NCI-H1048 (cell line): ENCODE results near the gene PMEL.
"Not testable (repeated sequence)": the region's sequence is repeated elsewhere in the genome, so short reads cannot be mapped to it uniquely, and the experiment has no call there.

Experiments used
- DNase-seq: peaks from one replicate; lab custom pipeline; 2025; lab: John Stamatoyannopoulos, UW

The PMEL gene

GRCh38 chr12:55965941-55966407 lies at the start of gene PMEL:
Gene PMEL, minus strand, starts transcription at chr12:55966042. Its CDS starts 31 bp downstream, at chr12:55966011.
- DNase-seq: no peak

- DNase-seq: no peak
Measured at GRCh38 chr12:56014205-56014604, 48.4 kb upstream of the PMEL start.

GRCh38 chr12:56013482-56013881 lies 47.6 kb upstream of the PMEL start:
- DNase-seq: no peak

GRCh38 chr12:56011509-56012090 lies 45.8 kb upstream of the PMEL start:
- no peak for DNase-seq

- DNase-seq: no peak
Measured at GRCh38 chr12:56010111-56010570, 44.3 kb upstream of the PMEL start.

- DNase-seq: no peak
Measured at GRCh38 chr12:56007564-56008559, 42.0 kb upstream of the PMEL start.

GRCh38 chr12:56004211-56004610 lies 38.4 kb upstream of the PMEL start:
- no peak for DNase-seq

GRCh38 chr12:56003376-56003775 lies 37.5 kb upstream of the PMEL start:
- not testable (repeated sequence) for DNase-seq

GRCh38 chr12:56001487-56002100 lies 35.8 kb upstream of the PMEL start:
- no peak for DNase-seq

GRCh38 chr12:55999999-56000540 lies 34.2 kb upstream of the PMEL start:
- not testable (repeated sequence) for DNase-seq

- not testable (repeated sequence) for DNase-seq
Measured at GRCh38 chr12:55999522-55999921, 33.7 kb upstream of the PMEL start.

GRCh38 chr12:55997535-55997859 lies 31.7 kb upstream of the PMEL start:
- no peak for DNase-seq

- DNase-seq: peak; percentile 69
Measured at GRCh38 chr12:55996715-55997534, 31.1 kb upstream of the PMEL start, which contains the start of gene SUOX. Gene SUOX, plus strand, starts transcription at chr12:55997276. Its CDS starts 4,946 bp downstream, at chr12:56002222.

GRCh38 chr12:55996201-55996714 lies 30.4 kb upstream of the PMEL start:
- DNase-seq: no peak

- no peak for DNase-seq
Measured at GRCh38 chr12:55995366-55995765, 29.5 kb upstream of the PMEL start.

- no peak for DNase-seq
Measured at GRCh38 chr12:55993230-55993853, 27.5 kb upstream of the PMEL start.

- DNase-seq: no peak
Measured at GRCh38 chr12:55991110-55991509, 25.3 kb upstream of the PMEL start.

GRCh38 chr12:55985976-55986375 lies 20.1 kb upstream of the PMEL start:
- DNase-seq: not testable (repeated sequence)

- no peak for DNase-seq
Measured at GRCh38 chr12:55985341-55985740, 19.5 kb upstream of the PMEL start.

GRCh38 chr12:55984861-55985260 lies 19.0 kb upstream of the PMEL start:
- no peak for DNase-seq
